IPS-18c (cell line): ENCODE results near the gene MCF2L.

ENCODE experiments used
- H3K4me3 ChIP-seq: 2 replicates; pipeline ENCODE4 v1.7.0; 2013; ENCODE audit warnings: low read depth, mild to moderate bottlenecking, low read length, moderate library complexity; ENCODE audit not compliant: insufficient read depth
- H3K9me3 ChIP-seq: one replicate; pipeline ENCODE4 v1.6.1; 2013; ENCODE audit warnings: mild to moderate bottlenecking, low read length, moderate library complexity; ENCODE audit not compliant: control insufficient read depth, insufficient read depth

MCF2L gene

DNA sequence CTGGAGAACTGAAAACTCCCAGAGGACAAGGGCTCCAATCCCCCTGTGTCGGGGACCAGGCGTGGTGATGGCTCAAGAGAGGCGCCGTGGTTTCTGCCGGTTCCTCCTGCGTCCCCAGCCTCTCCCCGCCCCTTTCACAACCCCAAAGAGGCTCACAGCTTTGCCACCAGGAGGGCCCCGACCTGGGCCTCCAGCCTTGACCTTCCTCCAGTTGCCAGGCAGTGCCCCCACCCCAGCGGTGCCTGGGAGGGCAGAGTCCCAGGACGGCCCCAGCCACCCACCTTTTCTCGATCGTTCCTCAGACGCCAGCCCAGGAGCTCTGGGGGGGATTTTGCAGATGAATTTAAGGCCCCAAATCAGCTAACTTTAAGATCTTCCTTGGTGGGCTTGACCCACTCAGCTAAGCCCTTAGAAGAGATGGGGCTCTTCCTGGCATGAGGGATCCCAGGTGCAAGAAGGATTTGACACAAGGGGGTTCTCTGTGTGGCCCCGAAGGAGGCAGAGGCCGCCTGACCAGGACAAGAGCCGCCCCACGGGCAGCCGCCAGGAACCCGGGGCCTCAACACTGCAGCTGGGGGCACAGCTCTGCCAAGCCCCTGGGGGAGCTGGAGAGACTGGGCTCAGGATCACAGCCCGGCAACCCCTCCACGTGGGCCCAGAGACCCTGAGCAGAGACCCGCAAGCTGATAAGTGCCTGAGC is 47.0 kb downstream of the MCF2L start:
- Histone ChIP-seq H3K9me3 (no peaks in the 10 kb centered on the region), H3K4me3 (no peak overlapping the region)

DNA sequence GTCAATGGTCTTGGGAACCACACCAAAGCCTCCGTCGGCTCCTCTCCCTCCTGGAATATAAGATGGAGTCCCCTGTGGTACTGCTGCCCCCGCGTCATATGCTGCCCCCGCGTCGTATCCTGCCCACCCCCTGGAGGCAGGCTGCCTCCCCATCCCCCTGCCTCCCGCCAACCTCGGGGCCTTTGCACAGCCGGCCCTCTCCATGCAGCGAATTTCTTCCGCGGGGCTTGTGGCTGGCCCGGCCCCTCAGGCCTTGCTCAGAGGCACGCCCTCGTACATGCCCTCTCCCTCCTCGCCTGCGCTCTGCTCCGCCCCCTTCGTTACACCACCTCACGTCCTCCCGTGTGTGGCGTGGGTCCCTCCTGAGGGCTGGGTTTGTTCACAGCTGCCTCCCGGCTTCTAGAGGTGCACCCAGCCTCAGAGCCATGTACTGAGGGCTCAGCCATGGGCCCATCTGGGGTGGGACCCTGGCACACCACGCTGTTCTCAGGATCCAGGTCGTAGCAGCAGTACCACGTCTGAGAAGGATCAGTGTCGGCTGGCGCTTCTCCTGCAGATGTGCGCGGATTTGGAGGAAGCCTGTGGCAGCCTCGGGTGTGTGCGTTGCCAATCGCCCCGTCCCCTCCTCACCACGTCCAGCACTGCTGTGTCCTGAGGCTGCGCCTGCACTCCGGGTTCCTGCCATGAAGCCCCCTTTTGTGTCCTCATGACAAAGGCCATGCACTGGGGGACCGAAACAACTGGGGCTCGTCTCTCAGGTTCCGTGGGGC is 47.7 kb downstream of the MCF2L start:
- Histone ChIP-seq H3K9me3 (no peaks in the 10 kb centered on the region), H3K4me3 (no peak overlapping the region)

- Histone ChIP-seq H3K9me3 (no peaks in the 10 kb centered on the region), H3K4me3 (no peak overlapping the region)
Measured at GRCh38 chr13:113017506-113018215, 48.6 kb downstream of the MCF2L start.

DNA sequence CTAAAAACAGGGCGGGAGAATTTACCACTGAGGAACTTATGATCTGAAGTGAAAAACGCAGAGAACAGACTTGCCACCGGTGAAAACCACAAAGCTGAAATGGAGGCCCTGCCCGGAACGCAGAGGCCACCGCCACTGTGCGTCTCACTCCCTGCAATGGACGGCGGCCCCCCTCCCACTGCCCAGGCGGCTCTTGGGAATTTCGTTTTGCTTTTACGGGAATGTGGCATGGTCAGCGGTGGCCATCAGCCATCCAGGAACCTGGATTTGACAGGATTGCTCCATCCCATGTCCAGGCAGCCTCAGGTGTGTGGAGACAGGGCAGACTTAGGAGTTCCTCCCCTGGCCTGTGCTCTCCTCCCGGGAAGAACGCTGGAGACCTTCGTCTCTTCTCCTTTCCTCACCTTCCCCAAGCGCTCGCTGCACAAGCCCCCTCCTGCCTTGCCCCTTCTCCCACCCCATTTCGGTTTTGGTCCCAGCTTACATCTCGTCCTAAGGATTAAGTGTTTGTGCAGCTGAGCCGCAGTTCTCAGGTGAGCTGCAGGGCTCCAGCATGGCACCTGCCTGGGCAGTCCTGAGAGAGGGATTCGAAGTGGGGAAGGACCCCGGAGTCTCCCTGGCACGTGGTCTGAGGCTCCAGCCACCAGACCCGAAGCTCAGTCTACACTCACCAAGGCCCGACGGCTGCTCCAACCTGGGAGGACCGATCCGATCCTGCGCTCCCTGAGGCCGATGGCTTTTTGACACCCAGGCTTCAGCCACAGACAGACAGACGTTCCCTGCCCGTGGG is 49.9 kb downstream of the MCF2L start:
- H3K4me3 ChIP-seq: no peak overlapping the region
- H3K9me3 ChIP-seq: no peaks in the 10 kb centered on the region

DNA sequence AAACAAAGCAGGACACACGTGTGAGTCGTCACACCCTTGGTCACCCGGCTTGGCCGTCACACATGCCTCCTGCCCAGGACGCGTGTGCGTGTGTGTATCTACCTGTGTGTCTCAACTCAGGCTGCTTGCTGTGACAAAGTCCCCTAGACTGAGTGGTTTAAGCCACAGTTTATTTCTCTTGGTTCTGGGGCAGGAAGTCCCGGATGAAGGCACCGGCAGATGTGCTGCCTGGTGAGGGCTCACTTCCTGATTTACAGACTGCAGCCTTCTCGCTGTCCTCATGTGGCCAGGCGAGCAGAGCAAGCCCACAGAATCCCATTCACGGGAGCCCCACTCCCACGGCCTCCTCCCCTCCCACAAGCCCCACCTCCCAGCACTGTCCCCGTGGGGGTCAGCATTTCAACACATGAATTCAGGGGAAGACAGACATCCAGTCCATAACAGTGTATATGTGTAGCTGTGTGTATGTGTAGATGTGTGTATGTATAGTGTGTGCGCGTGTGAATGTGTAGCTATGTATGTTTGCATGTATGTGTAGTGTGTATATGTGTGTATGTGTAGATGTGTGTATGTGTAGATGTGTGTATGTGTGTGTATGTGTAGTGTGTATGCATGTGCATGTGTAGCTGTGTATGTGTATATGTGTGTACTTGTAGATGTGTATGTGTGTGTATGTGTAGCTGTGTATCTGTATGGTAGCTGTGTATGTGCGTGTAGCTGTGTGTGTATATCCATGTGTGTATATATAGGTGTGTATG is 51.5 kb downstream of the MCF2L start:
- Histone ChIP-seq H3K4me3 (no peak overlapping the region), H3K9me3 (no peaks in the 10 kb centered on the region)

DNA sequence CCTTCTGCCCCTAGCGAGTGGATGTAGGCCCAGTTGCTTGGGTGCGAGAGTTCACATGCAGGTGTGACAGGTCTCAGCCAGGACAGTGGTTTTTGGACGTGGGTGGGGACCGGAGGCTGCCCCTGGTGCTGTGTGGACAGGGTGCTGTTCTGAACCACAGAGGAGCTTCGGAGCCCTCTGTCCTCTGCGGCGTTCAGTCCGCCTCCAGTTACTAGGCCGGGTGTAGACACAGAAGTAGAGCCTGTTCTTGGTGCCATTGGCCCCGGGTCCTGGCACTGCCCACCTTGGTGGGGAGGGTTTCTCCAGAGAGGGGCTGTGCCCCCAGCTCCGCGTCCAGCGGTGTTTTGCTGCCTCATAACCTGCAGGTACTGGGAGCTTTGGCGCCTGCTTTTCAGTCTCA is 52.4 kb downstream of the MCF2L start:
- no peak overlapping the region for H3K4me3 ChIP-seq

GRCh38 chr13:113021811-113022210 is 52.8 kb downstream of the MCF2L start:
- no peak overlapping the region for H3K4me3 ChIP-seq

More for the DNA sequence above, 52.4 kb downstream of the MCF2L start:
- H3K9me3 ChIP-seq: no peaks in the 10 kb centered on the region

DNA sequence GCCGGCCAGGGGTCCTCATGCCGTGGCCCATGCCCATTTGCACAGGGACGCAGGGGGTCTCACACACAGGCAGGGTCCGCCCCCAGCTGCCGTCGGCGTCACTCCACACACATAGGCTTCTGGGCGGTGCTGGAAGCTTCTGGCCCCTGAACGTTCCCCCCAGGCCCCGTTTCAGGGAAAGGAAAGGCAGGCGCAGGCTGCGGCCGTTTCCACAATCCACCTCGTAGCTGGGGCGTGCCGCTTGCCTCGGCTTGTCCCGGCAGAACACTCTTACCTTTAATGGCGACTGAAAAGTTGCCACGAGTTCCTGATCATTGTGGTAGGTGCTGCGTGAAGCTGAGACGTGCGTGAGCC is 53.4 kb downstream of the MCF2L start:
- Histone ChIP-seq H3K9me3 (no peaks in the 10 kb centered on the region), H3K4me3 (no peak overlapping the region)

More at GRCh38 chr13:113021811-113022210, 52.8 kb downstream of the MCF2L start:
- no peaks in the 10 kb centered on the region for H3K9me3 ChIP-seq

DNA sequence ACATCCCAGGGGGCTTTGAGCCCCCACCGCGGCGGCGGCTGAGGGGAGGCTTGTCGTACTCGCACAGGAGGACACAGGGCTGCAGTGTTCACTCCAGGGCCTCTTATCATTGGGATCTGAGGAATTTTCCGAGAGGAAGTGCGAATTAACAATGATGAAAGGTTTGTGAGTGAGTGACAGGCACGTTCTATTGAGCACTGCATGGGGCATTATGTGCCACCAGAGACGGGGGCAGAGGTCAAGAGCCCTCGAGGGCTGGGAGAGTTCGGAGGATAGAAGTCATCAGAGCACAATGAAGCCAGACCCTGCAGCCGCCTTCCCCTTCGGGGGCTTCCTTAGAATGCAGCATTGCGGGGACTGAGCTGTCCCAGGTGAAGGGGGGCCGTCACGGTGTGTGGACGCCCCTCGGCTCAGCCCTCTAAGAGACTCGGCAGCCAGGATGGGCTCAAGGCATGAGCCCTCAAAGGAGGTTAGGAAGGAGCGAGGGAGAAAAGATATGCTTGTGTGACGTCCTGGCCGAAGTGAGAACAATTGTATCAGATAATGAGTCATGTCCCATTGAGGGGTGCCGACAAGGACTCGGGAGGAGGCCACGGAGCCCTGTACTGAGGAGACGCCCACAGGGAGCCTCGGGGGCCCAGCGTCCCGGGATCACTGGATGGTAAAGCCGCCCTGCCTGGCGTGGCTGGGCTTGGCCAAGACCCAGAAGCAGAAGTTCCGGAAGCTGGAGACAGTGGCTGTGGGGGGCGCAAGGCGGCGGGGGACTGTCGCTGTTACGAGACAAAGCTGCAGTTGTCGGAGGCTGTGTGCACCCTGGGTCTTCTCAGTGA is 53.9 kb downstream of the MCF2L start:
- no peaks in the 10 kb centered on the region for H3K9me3 ChIP-seq

DNA sequence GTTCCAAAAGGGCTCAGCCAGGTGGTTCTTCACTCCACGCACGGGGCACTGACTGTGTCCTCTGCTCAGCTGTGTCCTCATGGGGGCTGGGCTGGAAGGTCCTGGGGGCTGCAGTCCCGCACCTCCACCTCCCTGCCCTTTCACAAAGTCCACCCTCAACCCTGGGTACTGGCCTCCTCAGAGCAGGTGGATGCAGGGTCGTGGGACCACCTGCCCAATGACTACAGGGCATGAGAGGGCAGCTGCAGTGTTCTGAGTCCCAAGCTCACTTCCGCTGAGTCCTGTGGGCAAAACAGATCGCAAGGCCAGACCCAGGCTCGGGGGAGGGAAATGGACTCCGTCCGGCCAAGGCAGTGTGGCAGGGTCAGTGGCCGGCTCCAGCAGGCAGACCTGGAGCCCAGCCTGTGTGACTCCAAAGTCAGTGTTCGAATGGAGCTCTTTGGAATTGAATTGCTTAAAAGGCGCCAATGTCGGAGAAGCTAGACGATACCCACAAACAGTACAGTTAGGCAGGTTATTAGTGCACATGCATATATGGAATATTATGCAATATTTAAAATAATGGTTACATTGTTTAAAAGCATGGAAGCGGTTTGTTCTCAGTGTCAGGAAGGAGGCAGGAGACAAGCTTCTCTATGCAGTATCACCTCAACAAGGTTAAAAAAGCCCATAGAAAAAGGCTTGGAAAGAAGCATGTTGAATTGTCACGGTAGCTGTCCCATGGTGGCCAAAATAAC is 54.8 kb downstream of the MCF2L start:
- Histone ChIP-seq H3K4me3 (no peak overlapping the region), H3K9me3 (no peaks in the 10 kb centered on the region)

More for the DNA sequence above, 53.9 kb downstream of the MCF2L start:
- no peak overlapping the region for H3K4me3 ChIP-seq

GRCh38 chr13:113024466-113024865 is 55.5 kb downstream of the MCF2L start:
- no peaks in the 10 kb centered on the region for H3K9me3 ChIP-seq

GRCh38 chr13:113026391-113026910 is 57.4 kb downstream of the MCF2L start:
- Histone ChIP-seq H3K9me3 (no peaks in the 10 kb centered on the region), H3K4me3 (no peak overlapping the region)

More at GRCh38 chr13:113024466-113024865, 55.5 kb downstream of the MCF2L start:
- H3K4me3 ChIP-seq: no peak overlapping the region

GRCh38 chr13:113027095-113027494 is 58.1 kb downstream of the MCF2L start:
- H3K4me3 ChIP-seq: no peak overlapping the region
- H3K9me3 ChIP-seq: no peaks in the 10 kb centered on the region

DNA sequence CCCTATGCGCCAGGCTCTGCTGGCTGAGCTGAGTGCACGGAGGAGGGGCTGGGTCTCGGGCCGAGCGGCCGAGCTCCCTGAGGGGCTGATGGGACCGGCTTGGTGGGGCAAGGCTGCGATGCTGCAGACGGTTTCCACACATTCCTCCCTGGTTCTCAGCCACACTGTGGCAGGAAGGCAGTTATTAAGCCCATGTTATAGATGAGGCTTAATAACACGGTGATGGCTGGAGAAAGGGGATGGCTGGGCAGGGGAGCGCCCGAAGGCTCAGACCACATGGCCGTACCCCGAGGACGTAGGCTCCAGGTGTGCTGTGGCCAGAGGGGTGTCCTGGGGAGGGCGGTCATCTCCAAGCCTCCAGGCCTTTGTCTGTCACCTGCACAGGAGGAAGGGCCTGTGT is 58.6 kb downstream of the MCF2L start:
- H3K9me3 ChIP-seq: no peaks in the 10 kb centered on the region
- no peak overlapping the region for H3K4me3 ChIP-seq
